Osteoblast (primary cell): ENCODE measurements around the gene GOLGA8K. TPM values are rescaled to one million over a fixed set of nuclear protein-coding genes. Genes with fewer than 3 reads are reported as not detected.
"Not testable (repeated sequence)": the region's sequence is repeated elsewhere in the genome, so short reads cannot be mapped to it uniquely, and the experiment has no call there.

Experiments
- DNase-seq: peaks from one replicate; pipeline ENCODE4 v3.0.0; 2011; ENCODE audit warnings: low spot score, mixed read lengths; ENCODE audit not compliant: insufficient read length; ENCODE audit errors: missing footprints
- H2AFZ ChIP-seq: 2 replicates; pipeline ENCODE4 v1.6.0; 2011; ENCODE audit warnings: mild to moderate bottlenecking, low read length
- H3K27ac ChIP-seq: 2 replicates; pipeline ENCODE4 v1.5.1; 2011; ENCODE audit warnings: mild to moderate bottlenecking, low read depth, low read length, moderate library complexity
- H3K27me3 ChIP-seq: 2 replicates; pipeline ENCODE4 v1.6.0; 2012; ENCODE audit warnings: mild to moderate bottlenecking, control low read depth, inconsistent platforms, low read length, moderate library complexity; ENCODE audit not compliant: insufficient read depth
- H3K36me3 ChIP-seq: 2 replicates; pipeline ENCODE4 v1.5.1; 2011; ENCODE audit warnings: mild to moderate bottlenecking, low read length, control low read depth, moderate library complexity; ENCODE audit not compliant: insufficient read depth
- H3K4me1 ChIP-seq: 2 replicates; pipeline ENCODE4 v1.5.1; 2011; ENCODE audit warnings: mild to moderate bottlenecking, low read length, control low read depth, moderate library complexity; ENCODE audit not compliant: insufficient read depth
- H3K4me2 ChIP-seq: 2 replicates; pipeline ENCODE4 v1.6.0; 2011; ENCODE audit warnings: mild to moderate bottlenecking, low read length; ENCODE audit not compliant: insufficient read depth
- H3K4me3 ChIP-seq: fragments of 200-600 bp; sonication (generic); 3 replicates; pipeline ENCODE4 v1.5.1; 2012; ENCODE audit warnings: mild to moderate bottlenecking, low read length, inconsistent platforms; ENCODE audit not compliant: insufficient read depth
- H3K79me2 ChIP-seq: 2 replicates; pipeline ENCODE4 v1.6.0; 2012; ENCODE audit warnings: mild to moderate bottlenecking, low read length, control low read depth, inconsistent platforms; ENCODE audit not compliant: insufficient read depth
- H3K9me3 ChIP-seq: 2 replicates; pipeline ENCODE4 v1.5.1; 2011; ENCODE audit warnings: low read depth, low read length, control low read depth
- H4K20me1 ChIP-seq: 2 replicates; pipeline ENCODE4 v1.6.0; 2012; ENCODE audit warnings: mild to moderate bottlenecking, low read length, control low read depth; ENCODE audit not compliant: insufficient read depth
- total RNA-seq: library from RNA; depleted of rRNA; stranded (reverse); fragments of >200 nt; gene quantifications from 2 replicates; pipeline ENCODE4 v1.2.3, GENCODE V29; 2012

Gene GOLGA8K
- total RNA-seq, 1 donor: 0.36 TPM

DNA sequence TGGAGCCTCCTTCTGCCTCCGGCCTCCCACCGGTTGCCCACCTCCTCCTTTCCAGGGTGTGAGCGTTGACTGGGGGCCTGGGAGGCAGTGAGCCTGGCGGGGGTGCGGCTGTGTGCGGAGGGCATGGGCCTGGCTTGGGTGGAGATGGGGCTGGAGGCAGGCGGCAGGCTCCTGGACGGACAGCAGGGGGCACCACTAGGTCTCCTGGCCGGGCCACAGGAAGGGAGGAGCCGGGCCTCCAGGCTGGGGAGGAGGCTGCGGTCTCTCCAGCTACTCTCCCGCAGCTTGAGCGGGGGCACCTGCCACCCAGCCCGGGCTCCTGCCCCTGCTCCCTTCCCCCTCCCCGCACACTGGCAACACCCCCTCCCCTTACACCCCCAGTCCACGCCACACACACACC is 38.1 kb downstream of the GOLGA8K start:
- not testable (repeated sequence) for H3K36me3 ChIP-seq, DNase-seq

DNA sequence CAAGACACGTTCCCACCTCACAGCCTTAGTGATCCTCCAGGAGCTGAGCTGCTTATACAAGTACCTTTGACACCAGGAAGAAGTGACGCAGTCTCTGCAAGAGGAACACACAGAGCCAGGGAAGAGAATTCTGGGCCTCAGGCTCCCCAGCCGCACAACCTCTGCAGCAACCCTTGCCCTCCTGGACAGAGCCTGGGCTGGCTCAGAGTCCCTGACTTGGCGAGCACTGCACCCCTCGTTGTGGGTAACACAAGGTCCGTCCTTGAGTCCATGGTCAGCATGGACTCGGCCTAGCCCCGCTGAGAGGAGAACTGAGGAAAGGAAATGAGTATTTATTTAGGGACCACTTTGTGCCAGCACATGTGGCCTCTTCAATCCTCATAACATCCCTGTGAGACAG is 39.6 kb downstream of the GOLGA8K start:
- H3K4me3 ChIP-seq, H3K27me3 ChIP-seq, H3K9me3 ChIP-seq, H4K20me1 ChIP-seq, H3K4me1 ChIP-seq, H3K27ac ChIP-seq, DNase-seq, H3K36me3 ChIP-seq, H2AFZ ChIP-seq, H3K79me2 ChIP-seq, H3K4me2 ChIP-seq: not testable (repeated sequence)

More for the DNA sequence above, 38.1 kb downstream of the GOLGA8K start:
- H3K27ac ChIP-seq, H2AFZ ChIP-seq, H3K4me1 ChIP-seq, H3K79me2 ChIP-seq, H3K4me2 ChIP-seq, H3K27me3 ChIP-seq, H3K4me3 ChIP-seq, H3K9me3 ChIP-seq, H4K20me1 ChIP-seq: not testable (repeated sequence)

DNA sequence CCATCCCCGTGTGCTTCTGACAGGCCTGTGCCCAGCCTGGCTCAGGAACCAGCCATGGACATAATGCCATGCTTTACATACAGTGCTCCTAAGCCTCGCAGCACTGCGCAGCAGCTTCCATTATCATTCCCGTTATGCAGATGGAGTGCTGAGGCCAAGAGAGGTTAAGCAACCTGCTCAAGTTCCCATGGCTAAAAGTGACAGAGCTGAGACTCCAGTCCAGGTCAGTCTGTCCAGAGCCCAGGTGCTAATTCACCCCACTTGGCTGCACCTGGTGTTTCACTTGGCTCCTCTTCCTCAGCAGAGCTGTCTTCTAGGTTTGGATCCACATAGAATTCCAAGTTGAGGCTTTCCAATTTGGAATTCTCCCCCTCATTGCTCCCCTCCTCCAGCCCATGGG is 41.4 kb downstream of the GOLGA8K start:
- H4K20me1 ChIP-seq, DNase-seq: not testable (repeated sequence)

GRCh38 chr15:32358462-32358861 is 44.6 kb downstream of the GOLGA8K start:
- not testable (repeated sequence) for H3K4me3 ChIP-seq, H3K4me2 ChIP-seq, H4K20me1 ChIP-seq, H2AFZ ChIP-seq, H3K79me2 ChIP-seq, H3K27me3 ChIP-seq, H3K9me3 ChIP-seq, H3K27ac ChIP-seq, H3K4me1 ChIP-seq, H3K36me3 ChIP-seq, DNase-seq

More for the DNA sequence above, 41.4 kb downstream of the GOLGA8K start:
- H3K79me2 ChIP-seq, H3K27me3 ChIP-seq, H2AFZ ChIP-seq, H3K4me3 ChIP-seq, H3K9me3 ChIP-seq, H3K36me3 ChIP-seq, H3K27ac ChIP-seq, H3K4me2 ChIP-seq, H3K4me1 ChIP-seq: not testable (repeated sequence)

- H3K79me2 ChIP-seq, H4K20me1 ChIP-seq, H3K4me2 ChIP-seq: not testable (repeated sequence)
These were observed 46.2 kb downstream of the GOLGA8K start for GRCh38 chr15:32356909-32357308.

DNA sequence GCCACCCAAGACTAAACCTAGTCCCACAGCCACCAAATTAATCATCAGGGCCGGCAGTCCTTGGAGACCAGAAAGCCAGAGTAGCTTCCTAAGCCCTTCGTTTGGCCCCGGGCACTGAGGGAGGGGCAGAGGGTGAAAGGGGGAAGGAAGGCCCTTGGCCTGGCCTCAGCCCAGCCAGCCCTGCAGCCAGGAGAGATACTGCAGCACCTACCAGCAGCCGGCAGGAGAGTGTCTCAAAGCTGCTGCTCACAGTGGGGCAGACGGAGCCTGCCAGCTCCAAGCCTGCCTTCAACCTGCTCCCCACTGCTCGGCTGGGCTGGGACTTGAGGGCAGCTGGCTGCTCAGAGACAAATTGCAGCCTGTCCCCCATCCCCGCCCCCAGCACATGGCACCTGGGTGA is 50.3 kb downstream of the GOLGA8K start:
- H3K4me1 ChIP-seq, H3K9me3 ChIP-seq, H4K20me1 ChIP-seq, H3K79me2 ChIP-seq, DNase-seq, H3K27me3 ChIP-seq, H3K36me3 ChIP-seq, H3K27ac ChIP-seq, H3K4me3 ChIP-seq, H2AFZ ChIP-seq, H3K4me2 ChIP-seq: not testable (repeated sequence)

More at GRCh38 chr15:32356909-32357308, 46.2 kb downstream of the GOLGA8K start:
- not testable (repeated sequence) for H3K27ac ChIP-seq, H3K27me3 ChIP-seq, H3K36me3 ChIP-seq, H2AFZ ChIP-seq, H3K4me3 ChIP-seq, DNase-seq, H3K9me3 ChIP-seq, H3K4me1 ChIP-seq

DNA sequence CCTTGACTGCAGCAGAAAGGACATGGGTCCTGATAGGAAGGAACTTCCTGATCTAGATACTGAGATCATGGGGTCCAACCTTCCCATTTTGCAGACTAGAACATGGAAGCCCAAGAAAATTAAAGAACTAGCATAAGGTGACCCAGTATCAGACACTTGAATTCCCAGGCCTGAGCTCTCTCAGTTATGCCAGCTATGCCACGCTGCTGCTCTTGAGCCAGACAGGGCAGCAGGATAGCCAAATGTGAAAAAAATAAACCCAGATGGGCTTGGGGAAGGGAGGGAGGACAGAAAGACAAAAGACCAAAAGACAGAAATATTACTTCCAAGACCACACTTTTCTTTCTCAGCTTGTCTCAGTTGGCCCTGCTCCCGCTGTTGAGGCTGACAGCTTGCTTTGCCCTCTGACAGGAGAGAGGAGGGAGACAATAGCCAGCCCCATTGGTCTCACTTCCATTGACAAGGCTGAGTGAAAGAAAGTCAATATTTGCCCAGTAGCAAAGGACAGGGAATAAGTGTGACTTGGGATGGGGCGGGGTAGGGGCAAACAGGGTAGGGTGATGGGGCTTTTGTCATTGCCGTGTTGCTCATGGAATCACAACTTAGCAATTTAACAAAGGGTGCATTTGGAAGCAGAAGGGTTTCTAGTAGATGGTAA is 52.4 kb downstream of the GOLGA8K start:
- not testable (repeated sequence) for H3K36me3 ChIP-seq, DNase-seq, H3K9me3 ChIP-seq, H2AFZ ChIP-seq, H3K4me1 ChIP-seq, H3K4me2 ChIP-seq, H3K27ac ChIP-seq, H4K20me1 ChIP-seq, H3K79me2 ChIP-seq, H3K4me3 ChIP-seq, H3K27me3 ChIP-seq

DNA sequence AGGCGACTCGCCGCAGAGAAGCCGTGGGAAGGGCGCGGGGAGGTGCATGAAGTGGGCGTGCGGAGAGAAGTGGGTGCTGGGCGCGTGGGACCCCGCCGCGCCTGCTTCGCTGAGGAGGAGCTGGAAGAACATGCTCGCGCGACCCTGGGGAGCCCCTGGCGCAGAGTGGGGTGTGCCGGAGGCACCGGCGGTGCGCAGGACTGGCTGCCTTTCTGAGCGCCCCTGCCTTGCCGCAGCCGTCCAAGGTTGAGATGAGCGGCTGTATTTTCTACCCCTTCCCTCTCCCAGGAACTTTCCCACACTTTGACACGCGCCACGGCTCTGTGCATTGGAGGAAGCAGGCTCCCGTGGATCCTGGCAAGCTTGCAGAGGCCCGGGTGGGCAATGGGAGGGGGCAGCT is 56.1 kb downstream of the GOLGA8K start:
- H3K27ac ChIP-seq: not testable (repeated sequence)

DNA sequence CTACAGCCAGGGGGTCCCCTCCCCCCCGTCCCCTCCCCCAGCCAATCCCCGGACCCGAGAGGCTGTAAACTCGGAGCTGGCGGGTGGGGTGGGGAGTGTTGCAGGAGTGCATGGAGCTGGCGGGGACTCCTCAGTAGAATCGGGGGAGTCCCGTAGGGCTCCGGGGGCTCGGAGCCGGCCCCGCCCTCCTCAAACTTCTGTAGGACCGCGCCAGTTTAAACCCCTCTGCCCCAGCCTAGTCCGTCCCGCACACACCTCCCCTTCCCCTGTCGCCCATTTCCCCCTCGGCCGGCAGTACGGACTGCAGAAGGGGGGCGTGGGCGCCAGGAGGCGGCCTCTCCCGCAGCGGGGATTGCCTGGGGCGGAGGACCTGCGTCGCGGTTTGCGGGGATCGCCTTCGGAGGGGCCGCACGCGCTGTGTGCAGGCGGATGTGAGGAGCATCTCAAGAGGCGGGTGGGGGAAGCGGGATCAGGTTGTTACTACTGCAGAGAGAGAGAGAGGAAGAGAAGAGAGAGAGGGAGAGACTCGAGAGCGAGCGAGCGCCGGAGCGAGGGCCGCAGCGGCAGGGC is 57.0 kb downstream of the GOLGA8K start:
- not testable (repeated sequence) for H3K4me1 ChIP-seq

More for the DNA sequence above, 56.1 kb downstream of the GOLGA8K start:
- H3K79me2 ChIP-seq, H3K4me1 ChIP-seq, H3K36me3 ChIP-seq, H4K20me1 ChIP-seq, H3K9me3 ChIP-seq, H2AFZ ChIP-seq, H3K4me2 ChIP-seq, H3K4me3 ChIP-seq, H3K27me3 ChIP-seq, DNase-seq: not testable (repeated sequence)

More for the DNA sequence above, 57.0 kb downstream of the GOLGA8K start:
- not testable (repeated sequence) for H3K27me3 ChIP-seq, H3K9me3 ChIP-seq, H3K4me2 ChIP-seq, DNase-seq, H3K4me3 ChIP-seq, H2AFZ ChIP-seq, H3K27ac ChIP-seq, H3K79me2 ChIP-seq, H3K36me3 ChIP-seq, H4K20me1 ChIP-seq
